ENCODE results near the gene BMPER. TPM values are rescaled to one million over a fixed set of nuclear protein-coding genes. Genes with fewer than 3 reads are reported as not detected.

The BMPER gene
- total RNA-seq, 2 donors from 2014 or later: 3.0 to 3.8 TPM

GRCh38 chr7:34036051-34036920 lies 130.9 kb downstream of the BMPER start:
- Histone ChIP-seq H3K4me3 (no peak overlapping the region), H3K9me3 (no peaks in the 10 kb centered on the region), H3K27me3 (no peaks in the 10 kb centered on the region), H3K27ac (no peak overlapping the region), H3K36me3 (no peaks in the 10 kb centered on the region), H3K4me1 (peaks cover 0 to 8% of the 10 kb centered on the region in 2 donors)
- no peak for DNase-seq (ENCODE audit: low spot score)
- no peak for TF ChIP-seq CTCF (IDR thresholded peaks at IDR 0.05)

- no peaks in the 10 kb centered on the region for H3K9me3 ChIP-seq
- H3K36me3 ChIP-seq: no peaks in the 10 kb centered on the region
- H3K27me3 ChIP-seq: no peaks in the 10 kb centered on the region
- H3K4me1 ChIP-seq: peaks cover 0 to 8% of the 10 kb centered on the region in 2 donors
- H3K4me3 ChIP-seq: no peak overlapping the region
- no peak for TF ChIP-seq CTCF (IDR thresholded peaks at IDR 0.05)
- H3K27ac ChIP-seq: no peak overlapping the region
- no peak for DNase-seq (ENCODE audit: low spot score)
Observed at GRCh38 chr7:34036972-34037792, 131.8 kb downstream of the BMPER start.

- Histone ChIP-seq H3K27me3 (no peaks in the 10 kb centered on the region), H3K4me1 (peaks cover 0 to 8% of the 10 kb centered on the region in 2 donors), H3K4me3 (no peak overlapping the region), H3K36me3 (no peaks in the 10 kb centered on the region), H3K27ac (no peak overlapping the region), H3K9me3 (no peaks in the 10 kb centered on the region)
- TF ChIP-seq CTCF (IDR thresholded peaks at IDR 0.05): no peak
- no peak for DNase-seq (ENCODE audit: low spot score)
Observed at GRCh38 chr7:34038816-34039470, 133.6 kb downstream of the BMPER start.

- no peaks in the 10 kb centered on the region for H3K4me1 ChIP-seq
- no peak overlapping the region for H3K27ac ChIP-seq
- no peaks in the 10 kb centered on the region for H3K36me3 ChIP-seq
- DNase-seq (ENCODE audit: low spot score): no peak
- TF ChIP-seq CTCF (IDR thresholded peaks at IDR 0.05): no peak
- H3K9me3 ChIP-seq: no peaks in the 10 kb centered on the region
- H3K27me3 ChIP-seq: no peaks in the 10 kb centered on the region
- H3K4me3 ChIP-seq: no peak overlapping the region
Observed at GRCh38 chr7:34041707-34042106, 136.4 kb downstream of the BMPER start.

- Histone ChIP-seq H3K36me3 (no peaks in the 10 kb centered on the region), H3K4me1 (no peaks in the 10 kb centered on the region), H3K27ac (no peak overlapping the region), H3K4me3 (no peak overlapping the region), H3K9me3 (no peaks in the 10 kb centered on the region), H3K27me3 (no peaks in the 10 kb centered on the region)
- no peak for TF ChIP-seq CTCF (IDR thresholded peaks at IDR 0.05)
- no peak for DNase-seq (ENCODE audit: low spot score)
Observed at GRCh38 chr7:34042406-34042805, 137.1 kb downstream of the BMPER start.

Data from right atrium auricular region (tissue), 2 donors.